Stimulated activated CD4-positive, alpha-beta T cell treated with anti-CD3 and anti-CD28 coated beads, Interleukin-2, amount 100 ng/mL, for 4 hours (primary cell): ENCODE data around the gene SPPL2A.
A peak's percentile ranks its signal among the peaks of the same experiment; 100 is the strongest.
"Not testable (repeated sequence)": the region's sequence is repeated elsewhere in the genome, so short reads cannot be mapped to it uniquely, and the experiment has no call there.

Experiments
- DNase-seq: peaks from one replicate; pipeline ENCODE4 v3.0.0-alpha.2; 2020; ENCODE audit warnings: low read depth

The SPPL2A gene

DNA sequence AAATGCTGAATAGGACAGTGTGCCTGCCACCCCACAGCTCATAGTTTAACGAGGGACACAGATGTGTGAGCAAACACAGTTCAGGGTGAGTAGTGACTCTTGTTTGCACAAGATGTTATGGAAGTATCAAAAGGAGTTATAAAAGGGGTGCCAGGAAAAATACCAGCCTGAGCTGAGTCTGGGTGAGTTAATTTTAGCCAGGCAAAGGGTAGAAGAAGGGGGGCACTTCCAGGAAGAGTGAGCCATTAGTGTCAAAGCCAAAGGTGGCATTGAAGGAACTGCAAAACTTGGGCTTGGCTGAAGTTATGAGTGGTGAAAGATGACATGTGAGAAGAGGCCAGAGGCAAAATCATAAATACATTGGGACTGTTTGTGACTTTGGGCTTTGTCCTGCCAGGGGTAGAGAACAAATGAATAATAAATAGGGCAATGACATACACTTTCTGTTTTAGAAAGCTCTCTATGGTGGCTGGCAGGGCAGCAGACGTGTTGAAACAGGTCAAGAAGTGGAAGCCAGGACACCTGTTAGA, 1.9 kb upstream of the SPPL2A start:
- DNase-seq, result no peak

DNA sequence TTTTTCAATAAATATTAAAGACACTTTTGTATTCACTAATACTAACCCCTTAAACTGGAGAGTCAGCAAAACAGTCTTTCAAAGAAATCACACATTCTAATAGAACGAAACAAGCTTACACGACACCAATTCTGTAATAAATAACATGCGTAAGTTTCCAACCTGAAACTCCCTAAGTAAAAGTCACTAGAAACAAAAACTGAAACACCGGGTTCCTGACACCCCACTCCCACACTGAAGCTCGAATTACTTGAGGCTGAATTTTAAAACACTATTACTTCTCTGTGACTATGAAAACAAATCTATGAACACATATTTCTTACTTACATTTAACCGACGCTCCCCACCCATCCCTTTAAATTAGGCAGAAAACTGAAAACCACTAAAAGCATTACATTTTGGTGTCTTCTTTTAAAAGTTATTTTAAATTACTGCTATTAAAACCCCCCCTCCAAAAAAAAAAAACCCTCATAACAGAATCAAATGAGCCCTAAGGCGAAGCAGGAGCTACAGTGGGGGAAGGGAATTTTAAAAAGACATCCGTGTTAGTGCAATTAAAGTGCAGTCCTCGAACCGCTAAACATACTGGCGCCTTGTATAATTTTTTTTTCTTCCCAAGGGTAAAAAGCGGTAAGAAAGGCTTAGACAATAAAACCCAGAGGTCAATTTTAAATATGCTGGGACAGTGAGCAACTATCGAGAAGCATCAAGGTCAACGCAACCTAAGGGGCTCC, 878 bp downstream of the SPPL2A start:
- peak; percentile 17 for DNase-seq

DNA sequence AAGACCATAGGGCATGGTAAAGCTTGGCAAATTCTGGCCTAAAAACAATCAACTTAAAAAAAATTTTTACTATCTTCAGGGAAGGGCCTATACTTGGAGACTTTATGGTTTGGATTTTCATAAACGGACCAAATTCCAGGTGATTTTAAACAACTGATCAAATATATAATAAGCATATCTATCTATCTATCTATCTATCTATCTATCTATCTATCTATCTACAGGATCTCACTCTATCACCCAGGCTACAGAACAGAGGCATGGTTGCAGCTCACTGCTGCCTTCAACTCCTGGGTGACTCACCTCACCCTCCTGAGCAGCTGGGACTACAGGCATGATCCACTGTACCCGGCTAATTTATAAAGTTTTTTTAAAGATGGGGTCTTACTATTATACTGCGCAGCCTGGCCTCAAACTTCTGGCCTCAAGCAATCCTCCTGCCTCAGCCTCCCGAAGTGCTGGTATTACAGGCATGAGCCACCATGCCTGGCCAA, 6.7 kb downstream of the SPPL2A start:
- DNase-seq, result no peak

DNA sequence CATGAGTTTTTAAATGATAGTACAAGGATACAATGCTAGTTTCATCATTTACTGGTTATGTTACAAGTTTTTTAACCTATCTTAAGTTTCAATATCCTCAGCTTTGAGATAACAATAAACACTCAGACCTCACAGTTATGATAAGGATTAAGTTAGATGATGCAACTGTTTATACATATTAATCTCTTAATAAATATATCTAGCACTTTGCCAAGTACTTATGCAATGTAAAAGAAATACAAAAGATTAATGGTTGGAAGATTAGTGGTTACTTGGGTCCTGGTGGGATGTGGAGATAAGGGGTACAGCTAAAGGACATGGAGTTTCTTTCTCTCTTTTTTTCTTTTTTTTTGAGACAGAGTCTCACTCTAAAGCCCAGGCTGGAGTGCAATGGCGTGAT, 12.0 kb downstream of the SPPL2A start:
- DNase-seq, result no peak

DNA sequence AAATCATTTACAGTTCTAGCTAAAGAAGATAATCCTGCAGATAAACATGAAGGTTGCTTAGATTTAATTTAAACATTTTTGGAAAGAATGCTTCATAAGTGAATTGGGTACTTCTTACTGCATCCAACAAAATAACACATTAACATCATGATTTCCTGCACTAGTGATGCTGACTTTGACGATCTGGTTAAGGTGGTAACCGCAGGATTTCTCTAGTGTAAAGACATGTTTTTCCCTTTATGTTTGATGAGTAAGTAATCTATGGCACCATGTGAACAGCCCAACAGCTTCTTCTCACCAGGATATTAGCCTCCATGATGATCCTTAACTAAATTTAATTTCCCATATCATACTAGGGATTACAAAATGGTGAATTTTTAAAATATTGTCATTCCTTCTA, 14.1 kb downstream of the SPPL2A start:
- DNase-seq, result no peak

DNA sequence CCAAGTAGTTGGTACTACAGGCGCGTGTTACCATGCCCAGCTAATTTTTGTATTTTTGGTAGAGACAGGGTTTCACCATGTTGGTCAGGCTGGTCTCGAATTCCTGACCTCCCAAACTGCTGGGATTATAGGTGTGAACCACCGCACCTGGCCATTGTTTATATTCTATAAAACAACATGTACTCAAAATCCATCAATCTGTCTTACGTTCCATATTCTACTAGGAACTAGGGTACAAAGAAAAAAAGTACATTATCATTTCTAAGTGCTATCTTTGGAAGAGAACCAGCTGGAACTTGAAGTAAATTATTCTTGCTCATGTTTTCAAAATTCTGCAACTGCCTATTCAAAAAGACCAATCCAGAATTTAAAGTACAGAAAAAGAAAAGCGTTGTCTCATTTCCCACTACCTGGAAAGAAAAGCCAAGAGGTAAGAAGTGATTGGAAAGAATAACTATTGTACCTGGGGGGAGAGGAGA, 15.2 kb downstream of the SPPL2A start:
- no peak for DNase-seq

DNA sequence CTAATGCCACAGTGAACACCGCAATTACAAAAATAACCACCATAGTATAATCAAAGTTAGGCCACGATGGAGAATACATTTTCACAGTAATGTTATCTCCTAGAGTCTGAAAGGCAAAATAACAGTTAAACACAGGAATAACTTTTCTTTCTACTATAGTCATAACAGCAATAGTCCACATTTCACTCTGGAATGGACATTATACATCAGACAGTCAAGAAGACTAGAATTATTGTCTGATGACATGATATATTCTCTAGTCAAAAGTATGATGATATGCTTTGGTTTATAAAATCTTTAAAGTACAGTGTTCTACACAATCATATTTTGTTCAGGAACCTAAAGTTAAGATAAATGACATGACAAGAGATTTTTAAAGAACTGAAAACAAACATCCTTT, 18.0 kb downstream of the SPPL2A start:
- no peak for DNase-seq

DNA sequence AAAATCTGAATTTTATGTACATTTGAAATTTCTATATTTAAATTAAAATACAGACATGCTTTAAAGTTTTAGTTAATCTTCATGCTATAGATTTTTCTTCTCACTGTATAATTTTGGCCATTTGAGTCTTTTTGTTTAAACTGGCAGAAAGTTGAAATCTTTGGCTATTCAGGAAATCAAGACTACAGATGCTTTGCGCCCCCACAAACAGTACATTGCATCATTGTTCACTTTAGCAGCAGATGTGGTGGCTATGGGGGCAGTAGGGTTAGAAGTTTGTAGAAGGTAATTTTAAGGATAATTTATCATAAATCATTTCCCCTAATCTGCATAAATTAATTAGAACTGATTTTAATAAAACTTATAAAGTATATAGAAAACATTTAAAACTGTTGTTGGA, 20.9 kb downstream of the SPPL2A start:
- DNase-seq, result no peak

DNA sequence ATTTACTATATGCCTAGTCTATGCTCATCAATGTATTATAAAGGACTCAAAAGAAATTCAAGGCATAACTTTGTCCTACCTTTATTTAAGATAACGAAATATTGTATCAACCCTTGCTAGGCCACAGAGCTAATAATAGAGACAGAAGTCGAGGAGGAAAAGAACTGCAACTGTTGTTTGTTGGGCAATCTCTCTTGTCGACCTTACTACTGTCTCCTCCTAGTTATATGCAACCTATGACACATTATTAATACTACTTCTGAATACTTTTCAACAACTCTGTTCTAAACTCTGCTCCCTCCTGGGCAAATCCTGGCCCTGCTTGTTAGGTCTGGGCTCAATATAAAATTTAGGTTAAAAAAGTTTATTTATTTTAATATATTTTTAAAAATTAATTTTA, 24.6 kb downstream of the SPPL2A start:
- DNase-seq, result no peak

DNA sequence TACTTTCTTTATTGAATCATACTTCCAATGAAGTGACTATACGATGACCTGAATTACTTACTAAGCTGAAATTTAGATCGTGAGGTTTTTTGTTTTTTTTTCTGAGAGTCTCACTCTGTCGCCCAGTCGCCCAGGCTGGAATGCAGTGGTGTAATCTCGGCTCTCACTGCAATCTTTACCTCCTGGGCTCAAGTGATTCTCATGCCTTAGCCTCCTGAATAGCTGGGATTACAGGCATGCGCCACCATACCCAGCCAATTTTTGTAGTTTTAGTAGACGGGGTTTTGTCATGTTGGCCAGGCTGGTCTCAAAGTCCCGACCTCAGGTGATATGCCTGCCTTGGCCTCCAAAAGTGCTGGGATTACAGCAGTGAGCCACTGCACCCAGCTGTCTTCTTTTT, 28.7 kb downstream of the SPPL2A start:
- no peak for DNase-seq

DNA sequence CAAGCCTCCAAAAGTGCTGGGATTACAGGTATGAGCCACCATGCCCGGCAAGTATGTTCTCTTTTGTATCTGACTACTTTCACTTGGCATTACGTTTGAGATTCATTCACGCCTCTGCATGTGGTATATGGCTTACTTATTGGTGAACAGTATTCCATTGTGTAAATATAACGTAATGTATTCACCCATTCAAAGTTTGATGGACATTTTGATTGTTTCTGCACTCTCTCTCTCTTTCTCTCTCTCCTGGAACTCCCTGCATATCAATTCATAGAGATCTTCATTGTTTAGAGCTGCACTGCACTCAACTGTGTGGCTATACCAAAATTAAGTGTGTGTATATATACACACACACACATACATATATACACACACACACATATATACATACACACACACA, 30.4 kb downstream of the SPPL2A start:
- DNase-seq, result no peak

DNA sequence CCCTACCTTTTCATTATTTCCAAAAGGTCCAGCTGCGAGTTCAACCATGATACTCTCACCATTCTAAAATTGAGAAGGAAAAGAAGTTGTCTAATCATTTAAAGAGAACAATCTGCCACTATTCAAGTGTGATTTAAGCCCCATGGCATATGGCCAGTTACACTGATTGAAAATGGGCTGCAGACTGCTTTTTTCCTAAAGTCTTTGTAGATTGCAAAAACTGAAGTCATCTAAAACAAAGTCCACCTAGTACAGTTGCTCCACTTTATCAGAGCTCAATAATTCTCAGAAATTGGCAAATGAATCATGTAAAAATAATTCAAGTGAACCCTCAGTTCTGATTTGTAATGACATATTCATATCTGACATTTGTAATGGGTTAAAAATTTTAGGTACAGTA, 39.2 kb downstream of the SPPL2A start:
- DNase-seq, result no peak

DNA sequence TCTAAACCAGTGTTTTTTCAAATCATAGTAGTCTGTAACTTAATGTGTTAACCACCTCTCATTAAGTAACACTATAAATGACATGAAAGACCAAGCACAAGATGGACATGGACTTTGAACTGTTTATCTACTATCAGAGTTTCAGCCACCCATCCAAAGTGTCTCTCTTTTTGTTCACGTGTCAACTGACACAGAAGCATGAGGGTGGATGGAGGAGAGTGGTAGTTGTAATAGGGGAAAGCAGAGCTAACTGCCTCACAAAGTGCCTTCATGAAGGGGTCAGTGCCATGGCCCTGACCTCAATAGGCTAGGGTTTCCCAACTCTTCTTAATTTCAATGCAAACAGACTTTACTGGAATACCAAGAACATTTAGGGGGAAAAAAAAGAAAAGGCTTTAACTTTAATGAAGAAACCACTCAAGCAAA, 46.8 kb downstream of the SPPL2A start:
- DNase-seq, result no peak

DNA sequence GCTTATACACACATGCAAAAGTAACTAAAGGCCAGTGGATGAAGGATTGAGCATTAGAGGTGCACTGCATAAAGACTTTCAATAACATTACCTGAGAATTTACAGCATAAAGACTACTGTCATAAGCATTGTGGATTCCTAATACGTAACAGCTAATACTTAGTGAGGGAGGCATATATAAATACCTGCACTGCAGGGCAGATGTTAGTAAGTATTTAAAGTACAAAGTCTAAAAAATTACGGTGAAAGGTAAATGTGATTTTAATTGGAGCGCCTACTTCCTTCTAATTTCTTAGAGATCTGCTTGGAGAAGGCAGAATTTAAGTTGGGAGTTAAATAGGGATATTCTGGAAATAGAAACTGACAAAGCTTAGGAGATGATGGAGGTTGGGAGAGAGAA, 53.5 kb downstream of the SPPL2A start:
- no peak for DNase-seq

DNA sequence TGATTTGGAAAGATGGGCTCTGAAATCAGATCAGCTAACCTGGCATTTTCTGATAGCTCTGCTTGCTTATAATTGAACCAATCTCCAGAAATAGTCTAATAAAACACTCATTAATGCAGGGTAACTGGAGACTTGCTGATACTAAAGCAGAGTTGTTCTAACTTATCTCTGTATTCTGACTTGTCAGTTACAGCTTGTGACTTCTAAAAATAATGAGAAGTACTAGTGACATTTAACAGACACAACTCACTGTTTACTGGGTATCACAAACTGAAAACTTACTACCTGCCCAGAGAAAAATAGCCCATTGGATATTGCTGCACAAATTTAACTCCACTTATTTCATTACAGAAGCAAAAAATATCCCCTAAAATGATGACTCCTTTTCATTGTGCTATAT, 54.9 kb downstream of the SPPL2A start:
- DNase-seq, result no peak

DNA sequence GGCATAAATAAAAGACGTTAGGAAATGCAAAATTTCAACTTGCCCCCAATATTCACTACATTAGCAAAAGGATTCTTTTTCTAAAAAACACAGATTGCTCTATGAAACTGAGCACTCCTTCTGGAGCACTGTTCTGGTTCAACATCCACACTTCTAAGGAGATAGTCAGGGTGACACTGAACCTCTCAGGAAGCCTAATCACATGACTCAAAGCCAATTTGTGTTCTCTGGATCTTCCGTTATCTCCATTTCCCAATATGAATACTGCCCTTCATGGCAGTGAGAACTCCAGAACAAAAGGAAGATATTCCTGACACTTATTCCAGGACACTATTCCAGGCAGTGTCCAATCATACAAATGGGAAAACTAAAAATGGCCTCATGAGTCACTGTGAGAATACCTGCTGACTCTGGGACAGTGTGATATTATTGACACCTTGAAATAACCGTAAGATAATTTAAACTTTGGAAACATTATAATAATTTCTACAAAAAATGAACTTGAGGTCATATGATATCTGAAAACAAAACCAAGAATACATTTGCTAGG, 57.6 kb downstream of the SPPL2A start:
- DNase-seq, result no peak

DNA sequence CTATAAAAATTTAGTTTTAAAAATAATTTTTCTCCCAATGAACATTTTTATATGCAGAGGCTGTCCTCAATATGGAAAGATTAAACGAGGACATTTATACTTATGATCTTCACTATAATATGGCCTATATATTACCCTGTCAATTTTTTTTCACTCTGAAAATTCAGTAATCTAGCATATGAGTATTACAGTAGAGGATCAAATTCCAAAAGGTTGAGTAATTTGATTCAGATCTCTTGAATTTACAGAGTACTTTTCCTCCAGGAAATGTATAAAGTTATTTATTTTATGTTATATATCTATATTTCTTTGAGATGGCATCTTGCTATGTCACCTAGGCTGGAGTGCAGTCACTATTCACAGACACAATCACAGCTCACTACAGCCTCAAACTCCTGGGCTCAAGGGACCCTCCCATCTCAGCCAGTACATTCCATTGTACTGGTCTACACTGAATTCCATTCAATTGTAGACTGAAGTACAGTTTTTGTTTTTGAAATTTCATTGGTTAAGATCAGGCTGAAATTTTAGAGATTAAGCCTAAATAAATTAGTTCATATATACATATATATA, 62.7 kb downstream of the SPPL2A start:
- DNase-seq, result no peak

DNA sequence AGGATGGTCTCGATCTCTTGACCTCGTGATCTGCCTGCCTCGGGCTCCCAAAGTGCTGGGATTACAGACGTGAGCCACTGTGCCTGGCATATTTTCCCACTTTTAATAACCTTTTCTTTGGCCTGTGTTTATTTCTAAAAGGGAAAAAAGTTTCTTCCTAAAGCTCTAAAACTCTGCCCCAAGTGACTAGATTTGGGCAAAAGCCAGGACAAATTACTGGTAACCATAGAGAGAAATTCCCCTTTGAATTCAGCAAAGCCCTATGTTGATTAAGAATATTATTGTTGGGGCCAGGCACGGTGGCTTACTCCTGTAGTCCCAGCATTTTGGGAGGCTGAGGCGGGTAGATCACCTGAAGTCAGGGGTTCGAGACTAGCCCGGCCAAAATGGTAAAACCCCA, 67.4 kb downstream of the SPPL2A start:
- DNase-seq, result no peak

DNA sequence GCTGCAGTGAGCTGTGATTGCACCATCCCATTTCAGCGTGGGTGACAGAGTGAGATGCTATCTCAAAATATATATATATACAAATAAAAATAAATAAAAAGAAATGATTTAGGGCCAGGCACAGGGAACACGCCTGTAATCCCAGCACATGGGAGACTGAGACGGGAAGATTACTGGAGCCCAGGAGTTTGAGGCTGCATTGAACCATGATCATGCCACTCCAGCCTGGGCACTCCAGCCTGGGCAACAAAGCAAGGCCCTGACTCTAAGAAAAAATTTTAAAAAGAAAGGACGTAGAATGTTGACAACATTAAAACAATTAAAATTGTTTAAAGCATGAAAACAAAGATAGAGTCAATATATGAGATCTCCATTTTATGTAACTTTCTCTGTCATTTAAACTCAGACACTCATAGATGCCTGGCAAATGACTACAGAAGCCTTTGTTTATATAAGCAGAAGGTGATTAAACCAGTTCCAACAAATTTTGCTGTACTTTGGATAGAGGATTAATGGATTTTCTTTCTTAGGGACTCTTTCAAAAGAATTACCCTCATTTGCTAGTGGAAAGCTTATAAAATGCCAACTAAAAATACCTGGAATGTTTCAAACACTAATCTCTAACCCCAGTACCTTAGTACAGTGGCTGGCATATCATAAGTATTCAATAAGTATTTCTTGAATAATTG, 68.3 kb downstream of the SPPL2A start:
- DNase-seq, result no peak

DNA sequence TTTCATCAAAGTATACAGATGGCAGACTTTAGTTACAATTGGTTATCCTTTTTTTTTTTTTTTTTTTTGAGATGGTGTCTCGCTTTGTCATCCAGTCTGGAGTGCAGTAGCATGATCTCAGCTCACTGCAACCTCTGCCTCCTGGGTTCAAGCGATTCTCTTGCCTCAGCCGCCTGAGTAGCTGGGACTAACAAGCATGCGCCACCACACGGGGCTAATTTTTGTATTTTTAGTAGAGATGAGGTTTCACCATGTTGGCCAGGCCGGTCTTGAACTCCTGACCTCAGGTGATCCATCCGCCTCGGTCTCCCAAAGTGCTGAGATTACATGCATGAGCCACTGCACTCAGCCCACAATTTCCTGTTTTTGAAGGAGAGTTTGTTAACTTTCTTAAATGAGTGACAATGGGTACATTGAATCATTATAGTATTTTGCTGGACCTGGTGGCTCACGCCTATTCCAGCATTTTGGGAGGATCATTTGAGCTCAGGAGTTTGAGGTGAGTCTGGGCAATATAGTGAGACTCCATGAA, 70.8 kb downstream of the SPPL2A start:
- not testable (repeated sequence) for DNase-seq

DNA sequence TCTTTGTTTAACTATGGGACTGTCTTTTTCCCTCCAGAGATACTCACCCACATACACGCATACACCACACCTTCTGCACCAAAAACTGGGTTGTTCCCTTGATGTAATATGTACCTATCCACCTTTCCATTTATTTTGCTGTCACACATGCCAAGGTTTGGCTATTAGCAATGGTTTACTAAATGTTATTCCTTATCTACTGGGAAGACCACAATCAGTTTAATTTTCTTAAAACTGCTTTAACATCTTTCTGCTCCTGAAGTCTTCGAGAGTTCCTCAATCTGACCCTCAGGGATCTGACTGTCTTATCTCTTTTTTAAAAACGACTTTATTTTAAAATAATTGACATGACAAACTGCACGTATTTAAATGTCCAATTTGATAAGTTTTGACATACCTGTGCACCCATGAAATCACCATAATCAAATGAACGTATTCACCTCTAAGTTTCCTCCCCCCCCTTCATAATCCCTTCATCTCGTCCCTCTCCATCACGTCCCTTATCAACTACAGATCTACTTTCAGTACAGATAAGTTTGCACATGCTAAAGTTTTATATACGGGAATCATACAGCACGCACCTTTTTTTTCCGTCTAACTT, 78.1 kb downstream of the SPPL2A start:
- no peak for DNase-seq
